Smooth muscle cell (in vitro differentiated cells): ENCODE data around the gene ACBD7. TPM values are rescaled to one million over a fixed set of nuclear protein-coding genes. Genes with fewer than 3 reads are reported as not detected.
A peak's percentile ranks its signal among the peaks of the same experiment; 100 is the strongest.

ENCODE experiments used
- DNase-seq: peaks from one replicate; lab custom pipeline; 2025; ENCODE audit not compliant: unreplicated experiment; lab: John Stamatoyannopoulos, UW
- H2AFZ ChIP-seq: fragments of 200-600 bp; sonication (generic); 2 replicates; pipeline ENCODE4 v1.6.0; 2016; ENCODE audit warnings: antibody characterized with exemption, low read depth, mild to moderate bottlenecking
- H3F3A ChIP-seq: fragments of 200-600 bp; sonication (generic); 2 replicates; pipeline ENCODE4 v1.6.0; 2017; ENCODE audit warnings: antibody characterized with exemption, low read depth
- H3K27ac ChIP-seq: fragments of 200-600 bp; sonication (generic); 2 replicates; pipeline ENCODE4 v1.5.1; 2016; ENCODE audit warnings: low read depth, mild to moderate bottlenecking
- H3K27me3 ChIP-seq: fragments of 200-600 bp; sonication (generic); 2 replicates; pipeline ENCODE4 v1.6.1; 2016; ENCODE audit warnings: low read depth, mild to moderate bottlenecking
- H3K36me3 ChIP-seq: fragments of 200-600 bp; sonication (generic); 2 replicates; pipeline ENCODE4 v1.5.1; 2016; ENCODE audit warnings: low read depth
- H3K4me1 ChIP-seq: fragments of 200-600 bp; sonication (generic); 2 replicates; pipeline ENCODE4 v1.5.1; 2016; ENCODE audit warnings: low read depth
- H3K4me2 ChIP-seq: fragments of 200-600 bp; sonication (generic); 2 replicates; pipeline ENCODE4 v1.6.0; 2016; ENCODE audit warnings: mild to moderate bottlenecking
- H3K4me3 ChIP-seq: fragments of 200-600 bp; sonication (generic); 2 replicates; pipeline ENCODE4 v1.5.1; 2016; ENCODE audit warnings: mild to moderate bottlenecking
- H3K79me2 ChIP-seq: fragments of 200-600 bp; sonication (generic); 2 replicates; pipeline ENCODE4 v1.6.0; 2016; ENCODE audit warnings: low read depth, mild to moderate bottlenecking
- H3K9ac ChIP-seq: fragments of 200-600 bp; sonication (generic); 2 replicates; pipeline ENCODE4 v1.6.0; 2016; ENCODE audit warnings: low read depth
- H3K9me3 ChIP-seq: fragments of 200-600 bp; sonication (generic); replicated peaks from 2 replicates; pipeline ENCODE4 v1.5.1; 2016; ENCODE audit warnings: low read depth
- H4K20me1 ChIP-seq: fragments of 200-600 bp; sonication (generic); 2 replicates; pipeline ENCODE4 v1.6.0; 2016; ENCODE audit warnings: low read depth
- CTCF ChIP-seq: fragments of 200-600 bp; sonication (generic); IDR thresholded peaks from 2 replicates; pipeline ENCODE4 v1.5.1; 2017; ENCODE audit warnings: borderline replicate concordance, mild to moderate bottlenecking, antibody characterized with exemption; ENCODE audit not compliant: insufficient read depth, poor library complexity, severe bottlenecking
- WGBS: methylation state at CpG from one replicate; pipeline ENCODE4 v1.1.7; 2016; ENCODE audit warnings: low lambda C conversion rate; 5-methylcytosine and 5-hydroxymethylcytosine counted together
- polyA plus RNA-seq: library from polyadenylated mRNA; unstranded; fragments of >200 nt; fragmentation: Nextera tagmentation; extraction: Ambion mirVana; gene quantifications from 2 replicates; pipeline ENCODE4 v1.2.1, GENCODE V29; 2016
- total RNA-seq: library from RNA; depleted of rRNA; stranded (reverse); fragments of >200 nt; gene quantifications from 2 replicates; pipeline ENCODE4 v1.2.3, GENCODE V29; 2014

ACBD7 gene
- total and polyA plus RNA-seq, 2 experiments from 2014 or later: not detected

GRCh38 chr10:15112657-15113056 lies 24.1 kb upstream of the ACBD7 start:
- no peaks in the 10 kb centered on the region for H4K20me1 ChIP-seq
- no peak for TF ChIP-seq CTCF
- H3K4me1 ChIP-seq: no peaks in the 10 kb centered on the region
- 91% methylated on average over 13 of the region's 13 CpGs for WGBS
- no peak overlapping the region for H2AFZ ChIP-seq
- no peak overlapping the region for H3K4me3 ChIP-seq
- H3K9ac ChIP-seq: no peak overlapping the region
- no peaks in the 10 kb centered on the region for H3K27me3 ChIP-seq
- H3K9me3 ChIP-seq: peaks cover 5% of the 10 kb centered on the region
- peaks cover 8% of the 10 kb centered on the region for H3K36me3 ChIP-seq
- no peaks in the 10 kb centered on the region for H3K79me2 ChIP-seq
- peaks cover 4% of the 10 kb centered on the region for H3F3A ChIP-seq
- no peak overlapping the region for H3K27ac ChIP-seq
- DNase-seq: no peak
- H3K4me2 ChIP-seq: no peak overlapping the region

GRCh38 chr10:15106352-15107013 lies 17.9 kb upstream of the ACBD7 start:
- H2AFZ ChIP-seq: no peak overlapping the region
- H3K27me3 ChIP-seq: no peaks in the 10 kb centered on the region
- peaks cover 4% of the 10 kb centered on the region for H4K20me1 ChIP-seq
- peak; percentile 9 for DNase-seq
- 68% methylated on average over 8 of the region's 8 CpGs for WGBS
- TF ChIP-seq CTCF: peak; percentile 93
- H3F3A ChIP-seq: peaks cover 9% of the 10 kb centered on the region
- no peaks in the 10 kb centered on the region for H3K9me3 ChIP-seq
- no peak overlapping the region for H3K4me3 ChIP-seq
- no peak overlapping the region for H3K4me2 ChIP-seq
- H3K79me2 ChIP-seq: no peaks in the 10 kb centered on the region
- no peak overlapping the region for H3K9ac ChIP-seq
- H3K4me1 ChIP-seq: no peaks in the 10 kb centered on the region
- no peaks in the 10 kb centered on the region for H3K36me3 ChIP-seq
- H3K27ac ChIP-seq: no peak overlapping the region

GRCh38 chr10:15103513-15103912 lies 14.9 kb upstream of the ACBD7 start:
- peaks cover 26% of the 10 kb centered on the region for H4K20me1 ChIP-seq
- DNase-seq: no peak
- H3K4me1 ChIP-seq: no peaks in the 10 kb centered on the region
- no peaks in the 10 kb centered on the region for H3K9me3 ChIP-seq
- no peak overlapping the region for H3K4me2 ChIP-seq
- no peak overlapping the region for H3K4me3 ChIP-seq
- no peak for TF ChIP-seq CTCF
- no peaks in the 10 kb centered on the region for H3K27me3 ChIP-seq
- H3K36me3 ChIP-seq: no peaks in the 10 kb centered on the region
- no peak overlapping the region for H3K9ac ChIP-seq
- WGBS: 94% methylated on average over 9 of the region's 9 CpGs
- peaks cover 28% of the 10 kb centered on the region for H3K79me2 ChIP-seq
- no peak overlapping the region for H2AFZ ChIP-seq
- peaks cover 5% of the 10 kb centered on the region for H3F3A ChIP-seq
- no peak overlapping the region for H3K27ac ChIP-seq

GRCh38 chr10:15099886-15100285 lies 11.3 kb upstream of the ACBD7 start:
- Histone ChIP-seq H3K79me2 (peaks cover 38% of the 10 kb centered on the region), H3F3A (no peaks in the 10 kb centered on the region), H3K4me2 (no peak overlapping the region), H3K4me1 (no peaks in the 10 kb centered on the region), H3K4me3 (no peak overlapping the region), H3K27me3 (no peaks in the 10 kb centered on the region), H3K36me3 (no peaks in the 10 kb centered on the region), H2AFZ (no peak overlapping the region), H3K27ac (no peak overlapping the region), H4K20me1 (peaks cover 26% of the 10 kb centered on the region), H3K9ac (no peak overlapping the region), H3K9me3 (no peaks in the 10 kb centered on the region)
- TF ChIP-seq CTCF: no peak
- no peak for DNase-seq
- WGBS: 85% methylated on average over 4 of the region's 4 CpGs
